Ovary (tissue), 10 donors: Measurements from ENCODE around the gene ZNF184. TPM values are rescaled to one million over a fixed set of nuclear protein-coding genes. Genes with fewer than 3 reads are reported as not detected.

Experiments used
- DNase-seq, 5 donors: peaks; one replicate each; pipeline ENCODE4 v3.0.0-alpha.2; 2019 to 2020
- H3K27ac ChIP-seq, 2 donors: fragments of 200-600 bp; one replicate each; pipeline versions ENCODE4 v1.5.1 to v1.8.0; 2019 to 2022
- H3K27me3 ChIP-seq: fragments of 200-600 bp; one replicate; pipeline ENCODE4 v1.8.0; 2022
- H3K36me3 ChIP-seq: fragments of 200-600 bp; sonication (generic); one replicate; pipeline ENCODE4 v1.5.1; 2019
- H3K4me1 ChIP-seq: one replicate; pipeline ENCODE4 v1.8.1; 2013; ENCODE audit warnings: mild to moderate bottlenecking, moderate library complexity; ENCODE audit not compliant: insufficient read depth
- H3K4me3 ChIP-seq: fragments of 200-600 bp; sonication (generic); one replicate; pipeline ENCODE4 v1.5.1; 2017
- H3K9me3 ChIP-seq, 2 donors: fragments of 200-600 bp in 1 of 2; sonication (generic) in 1 of 2; one replicate each; pipeline versions ENCODE4 v1.5.1 to v1.8.1; 2013 to 2019; ENCODE audit warnings: mild to moderate bottlenecking in 1 of 2, moderate library complexity in 1 of 2
- EP300 ChIP-seq: sonication (generic); formaldehyde crosslinking; IDR thresholded peaks from one replicate; pipeline ENCODE4 v1.6.1; 2017; ENCODE audit warnings: antibody characterized with exemption
- POLR2A ChIP-seq: fragments of 450-650 bp; IDR thresholded peaks from one replicate; pipeline ENCODE4 v1.6.1; 2017; ENCODE audit warnings: antibody characterized with exemption, mild to moderate bottlenecking, moderate library complexity
- WGBS, 3 donors: extraction: QIAGEN DNeasy Blood & Tissue Kit in 1 of 3; methylation state at CpG; one replicate each; pipeline versions ENCODE4 v1.1.5 to v1.1.7; 2013 to 2017; 5-methylcytosine and 5-hydroxymethylcytosine counted together
- intact Hi-C, 4 donors: fragments of 100-400 bp; cut with DNase I; formaldehyde crosslinking; loops; one replicate each; pipeline versions ENCODE4 v1.11.0 to v1.15.1; 2022 to 2023
- long read RNA-seq, 3 donors: library from polyadenylated mRNA in 2 of 3; unstranded in 2 of 3; transcript quantifications; one replicate each; pipeline ENCODE4 v2.0.0 and lab custom pipeline, GENCODE V29; 2021 to 2026
- polyA plus RNA-seq, 2 donors: library from polyadenylated mRNA; stranded (reverse); fragments of 200-250 nt in 1 of 2; fragments of 350-450 nt in 1 of 2; fragmentation: Illumina TruSeq in 1 of 2; extraction: RNeasy Lipid Tissue Mini Kit (QIAGEN cat#74804) in 1 of 2; gene quantifications; one replicate each; pipeline ENCODE4 v1.2.3, GENCODE V29; 2013 to 2014
- total RNA-seq, 7 donors: library from RNA; depleted of rRNA in 2 of 7; stranded (reverse); fragments of >200 nt in 2 of 7; fragmentation: NEBNext Ultra II Directional in 3 of 7; extraction: Animal tissue kit (Norgen Biotek cat#: 25700) in 3 of 7; gene quantifications; one replicate each; pipeline versions ENCODE4 v1.1.0 to v1.2.4, GENCODE V29; 2016 to 2023
- TF ChIP-seq, protein P1 (sequence below), 3 donors: fragments of 450-650 bp in 2 of 3; fragments of 200-600 bp in 1 of 3; IDR thresholded peaks; one replicate each; pipeline versions ENCODE4 v1.5.1 to v1.8.0; 2016 to 2022; ENCODE audit warnings: antibody characterized with exemption in 3 of 3, mild to moderate bottlenecking in 1 of 3
- donor health status: DM: no; HTN: no; CAD: no; lungs with moderate emphysema.
- donor health status: DM: no; HTN: no; CAD: no.
- donor health status: Bipolar disorder and iron deficiency.
- donor health status: DM: yes; HTN: yes; CAD: no.
- donor health status: DM: no; HTN: no; CAD: no.
- donor health status: DM: yes; HTN: yes; CAD: no.

Gene ZNF184
- 10 to 100 TPM in 2 of 7 donors, 1 to 10 TPM in 5; 5.2 to 11.5 (median 8.3) TPM for total RNA-seq
- 1 to 10 TPM; 4.4 to 5.3 TPM for polyA plus RNA-seq
- long read RNA-seq, donor 1, partial matches to known transcripts = 0 of 13 reads
- long read RNA-seq, donor 1, other reads (novel, unspliced or antisense) = 10 of 13 reads
- long read RNA-seq, donor 2, partial matches to known transcripts = 0 of 2 reads
- long read RNA-seq, donor 2, other reads (novel, unspliced or antisense) = 0 of 2 reads
- long read RNA-seq, donor 3, partial matches to known transcripts = 0 of 21 reads
- long read RNA-seq, donor 3, other reads (novel, unspliced or antisense) = 15 of 21 reads

GRCh38 chr6:27472617-27473400 lies at the start of gene ZNF184:
Gene ZNF184 (minus strand): TSS chr6:27473105. CDS start chr6:27472294, 811 bp downstream.
- intact Hi-C loops = loop anchor here in 3 of 4 donors (10.0 kb wide), 4 partner anchors 212 to 918 kb away; partner anchors contain the start of gene ZNF165 (in 1 of the 3)

DNA sequence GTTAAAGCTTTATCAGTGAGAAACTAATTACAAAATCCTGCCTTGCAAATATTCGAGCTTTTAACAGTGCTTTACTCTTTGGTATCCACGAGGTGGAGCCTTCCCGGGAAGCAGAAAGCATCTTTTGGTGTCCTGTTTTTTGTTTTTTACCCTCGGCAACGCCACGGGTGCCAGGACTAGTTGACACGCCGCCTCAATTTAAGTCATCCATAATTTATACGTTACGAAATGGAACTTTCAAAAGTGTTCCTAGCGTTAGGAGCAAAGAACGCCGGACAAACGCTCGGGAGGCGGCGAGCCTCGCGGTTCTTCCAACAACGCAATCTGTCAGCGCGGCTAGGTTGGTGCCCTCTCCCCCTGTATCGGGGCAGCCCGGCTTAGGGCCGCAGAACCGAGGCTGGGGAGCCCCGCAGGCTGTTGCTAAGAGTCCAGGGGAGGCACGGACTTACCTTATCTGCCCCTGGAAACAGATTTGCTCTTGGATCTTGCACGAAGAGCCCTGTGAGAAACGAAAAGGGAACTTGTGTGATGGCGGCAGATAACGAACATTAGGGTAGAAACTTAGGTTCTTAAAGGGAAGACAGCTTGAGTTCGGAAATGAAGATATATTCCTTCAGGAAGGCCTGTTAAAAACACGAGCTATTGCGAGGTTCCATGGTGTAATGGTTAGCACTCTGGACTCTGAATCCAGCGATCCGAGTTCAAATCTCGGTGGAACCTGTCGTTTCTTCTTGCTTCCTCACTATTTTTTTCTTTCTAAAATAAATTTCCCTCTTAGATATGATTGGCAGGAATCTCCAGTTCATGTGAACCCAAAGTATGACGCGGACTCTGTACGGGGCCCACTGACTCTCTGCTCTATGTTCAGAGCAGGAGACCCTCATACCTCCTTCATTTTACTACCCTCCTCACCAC lies 46.2 kb upstream of the ZNF184 start:
- H3K27ac ChIP-seq = peak overlapping the region; percentile 53 to 89
- TF ChIP-seq EP300 (no peak), POLR2A (no peak)
- TF ChIP-seq, protein P1, sequence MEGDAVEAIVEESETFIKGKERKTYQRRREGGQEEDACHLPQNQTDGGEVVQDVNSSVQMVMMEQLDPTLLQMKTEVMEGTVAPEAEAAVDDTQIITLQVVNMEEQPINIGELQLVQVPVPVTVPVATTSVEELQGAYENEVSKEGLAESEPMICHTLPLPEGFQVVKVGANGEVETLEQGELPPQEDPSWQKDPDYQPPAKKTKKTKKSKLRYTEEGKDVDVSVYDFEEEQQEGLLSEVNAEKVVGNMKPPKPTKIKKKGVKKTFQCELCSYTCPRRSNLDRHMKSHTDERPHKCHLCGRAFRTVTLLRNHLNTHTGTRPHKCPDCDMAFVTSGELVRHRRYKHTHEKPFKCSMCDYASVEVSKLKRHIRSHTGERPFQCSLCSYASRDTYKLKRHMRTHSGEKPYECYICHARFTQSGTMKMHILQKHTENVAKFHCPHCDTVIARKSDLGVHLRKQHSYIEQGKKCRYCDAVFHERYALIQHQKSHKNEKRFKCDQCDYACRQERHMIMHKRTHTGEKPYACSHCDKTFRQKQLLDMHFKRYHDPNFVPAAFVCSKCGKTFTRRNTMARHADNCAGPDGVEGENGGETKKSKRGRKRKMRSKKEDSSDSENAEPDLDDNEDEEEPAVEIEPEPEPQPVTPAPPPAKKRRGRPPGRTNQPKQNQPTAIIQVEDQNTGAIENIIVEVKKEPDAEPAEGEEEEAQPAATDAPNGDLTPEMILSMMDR (IDR thresholded peaks at IDR 0.05) = peak; percentile 66 to 79 (median 68)
- no peaks in the 10 kb centered on the region for H3K9me3 ChIP-seq
- H3K4me1 ChIP-seq = no peaks in the 10 kb centered on the region
- intact Hi-C loops = loop anchor here in 2 of 4 donors (5.0 to 10.0 kb wide), 3 partner anchors 233 to 376 kb away; a partner anchor contains a TSS
- no peaks in the 10 kb centered on the region for H3K27me3 ChIP-seq
- 0 to 1% (median 1%) methylated on average over 42 of the region's 42 CpGs for WGBS, 3 donors
- peak overlapping the region; percentile 68 for H3K4me3 ChIP-seq
- H3K36me3 ChIP-seq = no peaks in the 10 kb centered on the region
- DNase-seq = peak; percentile 63 to 75 (median 74)

More at GRCh38 chr6:27472617-27473400, at the start of gene ZNF184:
- Histone ChIP-seq H3K9me3 (no peaks in the 10 kb centered on the region), H3K27me3 (no peaks in the 10 kb centered on the region), H3K4me1 (peaks cover under 1% of the 10 kb centered on the region), H3K4me3 (peak within 1 kb of the TSS; percentile 92), H3K36me3 (no peaks in the 10 kb centered on the region), H3K27ac (peak within 1 kb of the TSS; percentile 24 to 70)
- 0 to 1% (median 0%) methylated on average over 55 to 56 of the region's 56 CpGs for WGBS, 3 donors
- TF ChIP-seq, protein P1 (IDR thresholded peaks at IDR 0.05) = peak in 2 of 3 donors; percentile 7 to 19
- peak; percentile 68 for TF ChIP-seq POLR2A
- peak; percentile 2 for TF ChIP-seq EP300
- peak; percentile 93 to 96 (median 95) for DNase-seq

DNA sequence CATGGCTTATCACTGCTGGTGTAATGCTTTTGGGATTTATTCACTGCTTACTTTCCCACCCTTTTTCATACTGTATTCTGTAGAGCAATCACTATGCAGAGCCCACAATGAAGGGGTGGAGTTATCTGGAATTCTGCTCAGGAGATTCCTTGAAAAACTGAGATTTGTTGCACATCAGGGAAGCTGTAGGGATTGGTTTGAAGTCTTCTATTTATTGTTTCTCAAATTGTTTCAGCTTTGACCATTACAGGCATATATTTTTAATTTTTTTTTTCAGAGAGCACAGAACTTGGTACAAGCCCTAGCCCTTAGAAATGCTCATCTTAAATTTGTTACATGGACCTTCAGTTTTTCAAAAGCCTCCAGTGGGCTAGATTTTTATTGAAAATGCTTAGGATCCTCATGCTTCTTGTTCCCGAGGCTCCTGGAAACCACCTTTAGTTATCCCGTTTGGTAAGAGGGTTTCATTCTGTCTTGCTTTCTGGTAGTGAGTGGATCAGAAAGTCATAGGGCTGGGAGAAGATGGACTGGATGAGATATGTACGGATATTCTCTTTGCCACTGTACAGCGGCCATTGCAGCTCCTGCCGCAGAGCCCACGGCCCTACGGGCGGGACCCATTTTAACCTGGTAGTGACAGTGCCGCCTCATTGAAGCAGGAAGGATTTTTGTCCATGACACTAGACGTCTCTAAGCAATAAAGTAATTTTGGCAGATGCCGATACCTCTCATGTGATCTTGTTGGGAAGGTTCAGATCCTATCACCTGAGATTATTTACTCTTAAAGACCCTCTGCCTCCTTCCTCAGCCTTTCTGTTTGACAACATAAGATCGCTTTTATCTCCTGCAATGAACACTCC lies 45.3 kb upstream of the ZNF184 start:
- peak overlapping the region in 1 of 2 donors; percentile 89 for H3K27ac ChIP-seq
- no peaks in the 10 kb centered on the region for H3K36me3 ChIP-seq
- DNase-seq = no peak
- TF ChIP-seq EP300 (no peak), POLR2A (no peak)
- TF ChIP-seq, protein P1 (IDR thresholded peaks at IDR 0.05) = no peak
- WGBS, 3 donors = 22 to 36% (median 27%) methylated on average over 12 of the region's 12 CpGs
- no peaks in the 10 kb centered on the region for H3K4me1 ChIP-seq
- peak overlapping the region; percentile 68 for H3K4me3 ChIP-seq
- no peaks in the 10 kb centered on the region for H3K27me3 ChIP-seq
- no peaks in the 10 kb centered on the region for H3K9me3 ChIP-seq
- intact Hi-C loops = loop anchor here in 2 of 4 donors (5.0 to 10.0 kb wide), 3 partner anchors 234 to 377 kb away; a partner anchor contains a TSS
